GM19463 (cell line): ENCODE results near the gene SIPA1L3.
"Not testable (repeated sequence)": the region's sequence is repeated elsewhere in the genome, so short reads cannot be mapped to it uniquely, and the experiment has no call there.

Experiments used
- ATAC-seq: cut with Tn5 transposase; IDR thresholded peaks from one replicate; pipeline ENCODE4 v1.9.1; 2021; ENCODE audit warnings: mild to moderate bottlenecking, moderate library complexity; ENCODE audit not compliant: unreplicated experiment

The SIPA1L3 gene

GRCh38 chr19:37909661-37910199, 2.7 kb downstream of the SIPA1L3 start:
- no peak for ATAC-seq

- no peak for ATAC-seq
Observed at GRCh38 chr19:37914908-37915307, 7.9 kb downstream of the SIPA1L3 start.

GRCh38 chr19:37920591-37921450, 13.8 kb downstream of the SIPA1L3 start:
- ATAC-seq = no peak

GRCh38 chr19:37924573-37924972, 17.6 kb downstream of the SIPA1L3 start:
- ATAC-seq = not testable (repeated sequence)

GRCh38 chr19:37925212-37925611, 18.2 kb downstream of the SIPA1L3 start:
- ATAC-seq = no peak

- ATAC-seq = no peak
Observed at GRCh38 chr19:37926255-37926654, 19.2 kb downstream of the SIPA1L3 start.

GRCh38 chr19:37926711-37927110, 19.7 kb downstream of the SIPA1L3 start:
- ATAC-seq = no peak

GRCh38 chr19:37928527-37929286, 21.7 kb downstream of the SIPA1L3 start:
- ATAC-seq = no peak

GRCh38 chr19:37929355-37929923, 22.4 kb downstream of the SIPA1L3 start:
- ATAC-seq = no peak

- no peak for ATAC-seq
Observed at GRCh38 chr19:37930416-37930815, 23.4 kb downstream of the SIPA1L3 start.

GRCh38 chr19:37931881-37932655, 25.1 kb downstream of the SIPA1L3 start:
- ATAC-seq = peak; percentile 65

- ATAC-seq = no peak
Observed at GRCh38 chr19:37932985-37933936, 26.3 kb downstream of the SIPA1L3 start.

- no peak for ATAC-seq
Observed at GRCh38 chr19:37933937-37934358, 26.9 kb downstream of the SIPA1L3 start.

GRCh38 chr19:37935341-37935740, 28.3 kb downstream of the SIPA1L3 start:
- ATAC-seq = no peak

GRCh38 chr19:37936166-37936565, 29.2 kb downstream of the SIPA1L3 start:
- no peak for ATAC-seq

- ATAC-seq = no peak
Observed at GRCh38 chr19:37936886-37937285, 29.9 kb downstream of the SIPA1L3 start.

- ATAC-seq = no peak
Observed at GRCh38 chr19:37938353-37938752, 31.3 kb downstream of the SIPA1L3 start.

GRCh38 chr19:37941782-37942515, 34.9 kb downstream of the SIPA1L3 start:
- ATAC-seq = no peak

- no peak for ATAC-seq
Observed at GRCh38 chr19:37942516-37942902, 35.5 kb downstream of the SIPA1L3 start.
